Kidney epithelial cell (primary cell): ENCODE results near the gene PROC. TPM values are rescaled to one million over a fixed set of nuclear protein-coding genes. Genes with fewer than 3 reads are reported as not detected.
"Not testable (repeated sequence)": the region's sequence is repeated elsewhere in the genome, so short reads cannot be mapped to it uniquely, and the experiment has no call there.

Experiments
- DNase-seq: peaks from one replicate; pipeline ENCODE4 v3.0.0-alpha.2; 2010; ENCODE audit warnings: low read depth
- H3K27me3 ChIP-seq: 2 replicates; pipeline ENCODE4 v1.6.0; 2011; ENCODE audit warnings: low read length; ENCODE audit not compliant: control insufficient read depth, insufficient read depth
- H3K36me3 ChIP-seq: 2 replicates; pipeline ENCODE4 v1.5.1; 2011; ENCODE audit warnings: low read length; ENCODE audit not compliant: control insufficient read depth, insufficient read depth
- H3K4me3 ChIP-seq: 2 replicates; pipeline ENCODE4 v1.5.1; 2011; ENCODE audit warnings: low read depth, mild to moderate bottlenecking, control low read depth, low read length
- CTCF ChIP-seq: IDR thresholded peaks from 2 replicates; pipeline ENCODE4 v1.5.1; 2011; ENCODE audit warnings: mild to moderate bottlenecking, moderate library complexity, low read length, control low read depth, inconsistent platforms; ENCODE audit not compliant: insufficient read depth, poor library complexity, severe bottlenecking
- total RNA-seq: library from RNA; depleted of rRNA; stranded (reverse); fragments of >200 nt; gene quantifications from 2 replicates; pipeline ENCODE4 v1.2.3, GENCODE V29; 2015

Gene PROC
- total RNA-seq, 1 donor from 2014 or later = 2.9 TPM

GRCh38 chr2:127449414-127449813 is 31.2 kb downstream of the PROC start:
- no peak for DNase-seq
- TF ChIP-seq CTCF = no peak

GRCh38 chr2:127449898-127450297 is 31.7 kb downstream of the PROC start:
- H3K27me3 ChIP-seq = no peaks in the 10 kb centered on the region
- no peaks in the 10 kb centered on the region for H3K36me3 ChIP-seq
- DNase-seq = no peak
- no peak overlapping the region for H3K4me3 ChIP-seq
- no peak for TF ChIP-seq CTCF

More at GRCh38 chr2:127449414-127449813, 31.2 kb downstream of the PROC start:
- Histone ChIP-seq H3K27me3 (no peaks in the 10 kb centered on the region), H3K36me3 (no peaks in the 10 kb centered on the region), H3K4me3 (no peak overlapping the region)

DNA sequence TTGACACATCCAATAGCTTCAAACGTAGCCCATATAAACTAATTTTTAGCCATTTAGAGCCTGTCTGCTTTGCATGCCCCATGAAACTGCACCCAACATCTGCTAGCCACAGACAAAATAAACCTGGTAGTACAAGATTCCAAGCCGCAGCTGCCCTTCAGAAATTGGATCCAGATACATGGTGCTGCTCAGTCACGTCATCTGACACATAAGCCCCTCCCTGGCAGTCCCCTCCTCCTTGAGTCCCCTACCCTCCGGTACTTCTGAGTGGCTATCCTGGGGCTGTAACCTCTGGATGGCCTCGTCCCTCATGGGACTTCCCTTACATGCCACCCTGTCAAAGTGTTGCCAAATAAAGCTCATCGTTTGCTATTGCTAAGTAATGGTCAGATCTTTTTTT is 33.8 kb downstream of the PROC start:
- Histone ChIP-seq H3K27me3 (no peaks in the 10 kb centered on the region), H3K36me3 (no peaks in the 10 kb centered on the region), H3K4me3 (no peak overlapping the region)
- no peak for DNase-seq
- TF ChIP-seq CTCF = no peak

DNA sequence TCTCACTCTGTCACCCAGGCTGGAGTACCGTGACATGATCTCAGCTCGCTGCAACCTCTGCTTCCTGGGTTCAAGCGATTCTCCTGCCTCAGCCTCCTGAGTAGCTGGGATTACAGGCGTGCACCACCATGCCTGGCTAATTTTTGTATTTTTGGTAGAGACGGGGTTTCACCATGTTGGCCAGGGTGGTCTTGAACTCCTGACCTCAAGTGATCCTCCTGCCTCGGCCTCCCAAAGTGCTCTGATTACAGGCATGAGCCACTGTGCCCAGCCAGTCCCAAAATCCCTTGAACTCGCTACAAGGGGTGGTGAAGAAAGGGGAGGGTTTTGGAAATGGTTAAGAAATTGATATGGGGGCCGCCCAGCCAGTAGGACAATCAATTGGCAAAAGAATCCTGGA is 34.2 kb downstream of the PROC start:
- H3K27me3 ChIP-seq, DNase-seq, H3K4me3 ChIP-seq, H3K36me3 ChIP-seq: not testable (repeated sequence)

DNA sequence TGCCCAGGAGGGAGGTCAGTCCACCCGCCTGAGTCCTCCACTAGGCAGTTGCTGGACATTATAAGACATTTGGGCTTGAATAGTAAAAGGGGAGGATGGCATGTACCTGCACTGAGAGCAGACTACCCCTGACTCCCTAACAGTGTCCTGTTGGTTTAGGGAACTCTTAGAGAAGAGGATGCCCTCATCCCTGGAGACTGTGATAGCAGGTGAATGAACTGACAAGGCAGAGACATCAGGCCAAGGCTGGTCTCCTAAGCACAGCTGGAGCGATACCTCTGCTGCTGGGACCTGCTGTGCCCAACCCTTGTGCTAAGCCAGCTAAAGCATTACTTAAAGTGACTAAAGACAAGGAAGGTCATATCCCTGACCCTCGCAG is 34.8 kb downstream of the PROC start:
- Histone ChIP-seq H3K4me3 (no peak overlapping the region), H3K36me3 (no peaks in the 10 kb centered on the region), H3K27me3 (no peaks in the 10 kb centered on the region)
- TF ChIP-seq CTCF = no peak
- DNase-seq = no peak

GRCh38 chr2:127453392-127454171 is 35.4 kb downstream of the PROC start:
- Histone ChIP-seq H3K27me3 (no peaks in the 10 kb centered on the region), H3K36me3 (no peaks in the 10 kb centered on the region), H3K4me3 (no peak overlapping the region)
- DNase-seq = no peak
- no peak for TF ChIP-seq CTCF
